HepG2 (cell line): ENCODE results near the gene WDR82. TPM values are rescaled to one million over a fixed set of nuclear protein-coding genes. Genes with fewer than 3 reads are reported as not detected.

ENCODE experiments used
- ATAC-seq: fragments of 200-7000 bp; cut with Tn5 transposase; 3 replicates; pipeline ENCODE4 v1.9.1; 2020; ENCODE audit warnings: mild to moderate bottlenecking, moderate library complexity
- BruUV-seq: library from RNA; stranded (reverse); fragments of 400-500 nt; replicated peaks from 2 replicates; lab custom pipeline; 2021; lab: Mats Ljungman, UMichigan
- CTCF ChIA-PET: fragments of 300-600 bp; formaldehyde crosslinking; extraction: SDS; loops from one replicate; lab custom pipeline; 2021; ENCODE audit warnings: low total read pairs, inconsistent platforms, low intra/inter-chr PET ratio; lab: Yijun Ruan, JAX
- POLR2A ChIA-PET: fragments of 350-600 bp; sonication (Branson Sonifier 250); formaldehyde crosslinking; loops from one replicate; lab custom pipeline; 2020; ENCODE audit warnings: antibody characterized with exemption, inconsistent platforms; lab: Yijun Ruan, JAX
- DNase-seq: peaks from one replicate; pipeline ENCODE4 v3.0.0-alpha.2; 2015; ENCODE audit warnings: low spot score
- FAIRE-seq: peaks from 3 replicates; lab custom pipeline; 2011; peaks lifted over from hg19 to GRCh38; lab: Jason Lieb, UNC
- H2AFZ ChIP-seq: one replicate; pipeline ENCODE4 v1.6.1; 2011; ENCODE audit warnings: low read length, inconsistent platforms
- H3K27ac ChIP-seq: fragments of 300-600 bp; 3 replicates; pipeline ENCODE4 v1.8.0; 2011; ENCODE audit warnings: mixed run types, mild to moderate bottlenecking, mixed read lengths, low read length, inconsistent platforms; ENCODE audit not compliant: insufficient read depth; ENCODE audit errors: extremely low read length
- H3K27me3 ChIP-seq, 2 experiments: fragments of 200-600 bp in 1 of 2; 2 replicates in 1 of 2; 3 replicates in 1 of 2; pipeline versions ENCODE4 v1.6.0 to v1.8.0; 2011; ENCODE audit warnings: low read length in 2 of 2, mild to moderate bottlenecking in 2 of 2, moderate library complexity in 2 of 2, inconsistent platforms in 1 of 2; ENCODE audit not compliant: insufficient read depth in 2 of 2, control insufficient read depth in 1 of 2
- H3K36me3 ChIP-seq, 2 experiments: fragments of 200-600 bp in 1 of 2; replicated peaks in 1 of 2; 2 replicates in 1 of 2; 3 replicates in 1 of 2; pipeline versions ENCODE4 v1.5.1 to v1.8.0; 2011; ENCODE audit warnings: low read length in 2 of 2, inconsistent platforms in 1 of 2; ENCODE audit not compliant: insufficient read depth in 2 of 2, control insufficient read depth in 1 of 2
- H3K4me1 ChIP-seq: 2 replicates; pipeline ENCODE4 v1.5.1; 2012; ENCODE audit warnings: low read length, inconsistent platforms; ENCODE audit not compliant: insufficient read depth
- H3K4me2 ChIP-seq: 2 replicates; pipeline ENCODE4 v1.6.0; 2011; ENCODE audit warnings: low read depth, low read length, inconsistent platforms
- H3K4me3 ChIP-seq, 3 experiments: fragments of 200-600 bp in 1 of 3; sonication (generic), shearing (Covaris generic) in 1 of 3; replicated peaks in 1 of 3; 2 replicates each; pipeline ENCODE4 v1.5.1; 2011 to 2016; ENCODE audit warnings: low read length in 3 of 3, inconsistent platforms in 2 of 3, low read depth in 2 of 3, mild to moderate bottlenecking in 2 of 3, control low read depth in 1 of 3, mixed read lengths in 1 of 3; ENCODE audit not compliant: insufficient read depth in 1 of 3
- H3K79me2 ChIP-seq: one replicate; pipeline ENCODE4 v1.6.1; 2011; ENCODE audit warnings: low read length, inconsistent platforms; ENCODE audit not compliant: insufficient read depth
- H3K9ac ChIP-seq: 2 replicates; pipeline ENCODE4 v1.6.0; 2011; ENCODE audit warnings: mild to moderate bottlenecking, low read depth, low read length, inconsistent platforms; ENCODE audit not compliant: insufficient read depth
- H3K9me3 ChIP-seq: 2 replicates; pipeline ENCODE4 v1.5.1; 2012; ENCODE audit warnings: mild to moderate bottlenecking, low read length
- H4K20me1 ChIP-seq: 2 replicates; pipeline ENCODE4 v1.6.0; 2011; ENCODE audit warnings: inconsistent platforms, mild to moderate bottlenecking, low read length, moderate library complexity; ENCODE audit not compliant: insufficient read depth
- ARID2 ChIP-seq: sonication (generic); formaldehyde crosslinking; IDR thresholded peaks from 2 replicates; pipeline ENCODE4 v1.8.1; 2022; ENCODE audit warnings: mild to moderate bottlenecking, missing genetic modification reagents, borderline replicate concordance
- NR2F1 ChIP-seq, 2 experiments: fragments of 450-650 bp in 1 of 2; formaldehyde crosslinking in 1 of 2; IDR thresholded peaks; 2 replicates each; pipeline versions ENCODE4 v1.5.0 to v1.6.1; 2016 to 2020; ENCODE audit warnings: mild to moderate bottlenecking in 1 of 2, missing compliant biosample characterization in 1 of 2, missing genetic modification reagents in 1 of 2, moderate library complexity in 1 of 2
- RORA ChIP-seq: sonication (generic); formaldehyde crosslinking; IDR thresholded peaks from 2 replicates; pipeline ENCODE4 v1.5.0; 2020; ENCODE audit warnings: mild to moderate bottlenecking, missing genetic modification reagents, moderate library complexity
- SRSF4 ChIP-seq: fragments of 200-400 bp; formaldehyde crosslinking; IDR thresholded peaks from one replicate; pipeline ENCODE4 v1.6.1; 2018; ENCODE audit warnings: mild to moderate bottlenecking, low read depth, low read length, moderate library complexity; ENCODE audit not compliant: poor library complexity, severe bottlenecking
- TFE3 ChIP-seq: IDR thresholded peaks from 2 replicates; pipeline ENCODE4 v1.6.1; 2016
- ZNF33A ChIP-seq: sonication (generic); formaldehyde crosslinking; IDR thresholded peaks from 2 replicates; pipeline ENCODE4 v1.5.1; 2020; ENCODE audit warnings: missing genetic modification reagents, mild to moderate bottlenecking, moderate library complexity, borderline replicate concordance
- WGBS: methylation state at CpG from one replicate; pipeline ENCODE4 v1.1.6; 2017; ENCODE audit warnings: low lambda C conversion rate; 5-methylcytosine and 5-hydroxymethylcytosine counted together
- in situ Hi-C: cut with HindIII; loops from 2 replicates; pipeline ENCODE4 v1.10.0; 2017; ENCODE audit warnings: low pct_unique_long_range_greater_than_20kb; ENCODE audit not compliant: extremely low pct_ligation_motif_present
- intact Hi-C: fragments of 100-400 bp; cut with micrococcal nuclease; formaldehyde crosslinking; loops from one replicate; pipeline ENCODE4 v1.10.0; 2022; ENCODE audit not compliant: unreplicated experiment
- polyA plus RNA-seq, 8 experiments: library from polyadenylated mRNA; depleted of rRNA in 3 of 8; stranded (reverse) in 7 of 8; unstranded in 1 of 8; fragments of >200 nt; fragmentation: Illumina TruSeq in 4 of 8; extraction: Trizol in 4 of 8; gene quantifications; 2 replicates each; pipeline versions ENCODE4 v1.2.1 to v1.2.3, GENCODE V29; 2011 to 2016; ENCODE audit warnings: low read depth in 4 of 8, missing spikeins in 1 of 8, mixed read lengths in 1 of 8; ENCODE audit not compliant: insufficient read depth in 1 of 8
- total RNA-seq, 5 experiments: library from RNA; depleted of rRNA; stranded (reverse); fragments of >200 nt; fragmentation: Illumina TruSeq; extraction: Trizol; gene quantifications; 2 replicates each; pipeline ENCODE4 v1.2.3, GENCODE V29; 2016; ENCODE audit warnings: low read depth in 1 of 5
- TF ChIP-seq, protein P1 (sequence below): IDR thresholded peaks from 2 replicates; pipeline ENCODE4 v1.6.1; 2012; ENCODE audit warnings: inconsistent platforms

The WDR82 gene
- total and polyA plus RNA-seq, 2 of the 13 experiments (the other 11 are each of a cell fraction or from before 2014, with no cell fraction given), result 39.1 to 59.5 TPM

- Histone ChIP-seq H3K27me3 (no peaks in the 10 kb centered on the region), H2AFZ (no peak overlapping the region), H3K9me3 (no peaks in the 10 kb centered on the region), H3K79me2 (no peaks in the 10 kb centered on the region), H3K4me1 (peaks cover 61% of the 10 kb centered on the region), H3K9ac (no peak overlapping the region), H4K20me1 (no peaks in the 10 kb centered on the region; the same call in 1 of the 2 replicates), H3K4me3 (no peak overlapping the region), H3K36me3 (no peaks in the 10 kb centered on the region), H3K4me2 (peak overlapping the region; percentile 49), H3K27ac (peak overlapping the region; percentile 56)
- intact Hi-C loops (no loop called here), in situ Hi-C loops (no loop called here)
- no peak for TF ChIP-seq SRSF4
- TF ChIP-seq ARID2 (CRISPR knock-in tag), result no peak
- TF ChIP-seq, protein P1, sequence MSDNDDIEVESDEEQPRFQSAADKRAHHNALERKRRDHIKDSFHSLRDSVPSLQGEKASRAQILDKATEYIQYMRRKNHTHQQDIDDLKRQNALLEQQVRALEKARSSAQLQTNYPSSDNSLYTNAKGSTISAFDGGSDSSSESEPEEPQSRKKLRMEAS, result no peak
- no peak for TF ChIP-seq TFE3 (CRISPR knock-in tag)
- TF ChIP-seq ZNF33A (CRISPR knock-in tag), result no peak
- TF ChIP-seq NR2F1 (CRISPR knock-in tag; IDR thresholded peaks at IDR 0.05), result no peak
- TF ChIP-seq RORA (CRISPR knock-in tag), result no peak
- POLR2A ChIA-PET, result interaction anchor here (1.1 to 3.3 kb wide), 6 partner anchors 10 to 140 kb away, joined by 3 to 26 read pairs (median 11); partner anchors contain the start of gene WDR82
- ATAC-seq (peak; percentile 21), DNase-seq (no peak), FAIRE-seq (no peak)
- WGBS, result 11% methylated on average over 1 of the region's 1 CpG
- BruUV-seq, result no TSS peak
- CTCF ChIA-PET, result interaction anchor here (1.2 kb wide), 1 partner anchor 31 kb away, joined by 3 read pairs; no protein-coding TSS in a partner anchor
Measured at GRCh38 chr3:52308308-52308707, 29.9 kb upstream of the WDR82 start.
